CD4-positive, alpha-beta T cell treated with Interleukin-17A for 4 hours (primary cell): ENCODE measurements around the gene STAB1.

Source experiments
- DNase-seq: peaks from one replicate; pipeline ENCODE4 v3.0.0-alpha.2; 2020; ENCODE audit warnings: mixed read lengths

Gene STAB1

DNA sequence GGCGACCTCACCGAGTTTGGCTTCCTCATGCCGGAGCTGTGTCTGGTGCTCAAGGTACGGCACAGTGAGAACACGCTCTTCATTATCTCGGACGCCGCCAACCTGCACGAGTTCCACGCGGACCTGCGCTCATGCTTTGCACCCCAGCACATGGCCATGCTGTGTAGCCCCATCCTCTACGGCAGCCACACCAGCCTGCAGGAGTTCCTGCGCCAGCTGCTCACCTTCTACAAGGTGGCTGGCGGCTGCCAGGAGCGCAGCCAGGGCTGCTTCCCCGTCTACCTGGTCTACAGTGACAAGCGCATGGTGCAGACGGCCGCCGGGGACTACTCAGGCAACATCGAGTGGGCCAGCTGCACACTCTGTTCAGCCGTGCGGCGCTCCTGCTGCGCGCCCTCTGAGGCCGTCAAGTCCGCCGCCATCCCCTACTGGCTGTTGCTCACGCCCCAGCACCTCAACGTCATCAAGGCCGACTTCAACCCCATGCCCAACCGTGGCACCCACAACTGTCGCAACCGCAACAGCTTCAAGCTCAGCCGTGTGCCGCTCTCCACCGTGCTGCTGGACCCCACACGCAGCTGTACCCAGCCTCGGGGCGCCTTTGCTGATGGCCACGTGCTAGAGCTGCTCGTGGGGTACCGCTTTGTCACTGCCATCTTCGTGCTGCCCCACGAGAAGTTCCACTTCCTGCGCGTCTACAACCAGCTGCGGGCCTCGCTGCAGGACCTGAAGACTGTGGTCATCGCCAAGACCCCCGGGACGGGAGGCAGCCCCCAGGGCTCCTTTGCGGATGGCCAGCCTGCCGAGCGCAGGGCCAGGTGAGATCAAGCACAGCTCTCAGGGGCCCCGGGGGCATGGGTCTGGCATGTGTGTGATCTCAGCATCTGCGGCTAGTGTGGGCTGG is 7.1 kb upstream of the STAB1 start:
- DNase-seq: no peak

DNA sequence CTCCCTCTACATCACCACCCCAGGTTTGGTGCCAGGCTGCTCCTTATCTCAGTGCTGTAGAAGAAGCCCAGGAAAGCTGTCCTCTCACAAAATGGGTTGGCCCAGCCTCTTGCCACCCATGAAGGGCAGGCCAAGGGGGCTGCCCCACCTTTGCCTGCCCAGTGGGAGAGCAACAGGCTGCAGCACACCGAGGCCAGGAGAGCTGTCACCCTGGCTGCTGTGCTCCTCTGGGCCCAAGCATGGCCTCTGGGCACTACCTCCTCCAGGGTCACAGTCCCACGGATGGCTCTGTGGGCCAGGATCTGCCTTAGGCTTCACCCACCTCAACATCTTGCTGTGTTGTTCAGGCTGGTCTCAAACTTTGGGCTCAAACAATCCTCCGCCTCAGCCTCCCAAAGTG is 6.4 kb upstream of the STAB1 start:
- DNase-seq: no peak

DNA sequence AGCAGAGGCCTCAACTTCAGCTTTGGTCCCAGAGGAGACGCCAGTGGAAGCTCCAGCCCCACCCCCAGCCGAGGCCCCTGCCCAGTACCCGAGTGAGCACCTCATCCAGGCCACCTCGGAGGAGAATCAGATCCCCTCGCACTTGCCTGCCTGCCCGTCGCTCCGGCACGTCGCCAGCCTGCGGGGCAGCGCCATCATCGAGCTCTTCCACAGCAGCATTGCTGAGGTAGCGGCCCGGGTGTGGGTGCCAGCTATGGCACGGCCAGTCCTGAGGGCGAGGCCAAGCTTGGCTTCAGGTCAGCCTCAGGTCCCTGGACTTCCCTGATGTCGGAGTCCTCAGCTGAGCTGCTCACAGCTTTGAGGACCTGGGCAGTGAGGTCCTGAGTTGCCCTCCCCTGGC is 5.7 kb upstream of the STAB1 start:
- no peak for DNase-seq

- DNase-seq: no peak
Observed at GRCh38 chr3:52490035-52490938, 4.9 kb upstream of the STAB1 start.

DNA sequence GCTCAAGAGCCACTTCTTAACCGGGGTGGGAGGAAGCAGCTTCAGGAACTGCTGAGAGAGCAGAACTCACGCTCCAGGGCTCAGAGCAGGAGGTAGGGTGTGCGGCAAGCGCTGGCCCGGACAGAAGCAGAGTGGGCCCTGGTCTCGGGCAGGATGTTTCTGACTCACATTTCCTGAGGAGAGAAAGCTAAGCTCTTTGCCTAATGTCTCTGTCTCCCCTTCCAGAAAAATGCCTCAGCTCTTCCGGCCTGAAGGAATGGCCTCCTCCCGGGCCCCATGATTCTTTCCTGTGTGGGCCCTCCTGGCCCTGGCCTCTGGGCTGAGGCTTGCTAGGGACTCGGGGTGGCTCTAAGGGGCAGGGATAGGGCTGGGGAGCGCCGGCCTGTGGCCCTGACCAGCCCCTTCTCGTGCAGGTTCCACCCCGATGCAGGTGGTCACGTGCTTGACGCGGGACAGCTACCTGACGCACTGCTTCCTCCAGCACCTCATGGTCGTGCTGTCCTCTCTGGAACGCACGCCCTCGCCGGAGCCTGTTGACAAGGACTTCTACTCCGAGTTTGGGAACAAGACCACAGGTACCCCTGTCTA is 4.1 kb upstream of the STAB1 start:
- no peak for DNase-seq

DNA sequence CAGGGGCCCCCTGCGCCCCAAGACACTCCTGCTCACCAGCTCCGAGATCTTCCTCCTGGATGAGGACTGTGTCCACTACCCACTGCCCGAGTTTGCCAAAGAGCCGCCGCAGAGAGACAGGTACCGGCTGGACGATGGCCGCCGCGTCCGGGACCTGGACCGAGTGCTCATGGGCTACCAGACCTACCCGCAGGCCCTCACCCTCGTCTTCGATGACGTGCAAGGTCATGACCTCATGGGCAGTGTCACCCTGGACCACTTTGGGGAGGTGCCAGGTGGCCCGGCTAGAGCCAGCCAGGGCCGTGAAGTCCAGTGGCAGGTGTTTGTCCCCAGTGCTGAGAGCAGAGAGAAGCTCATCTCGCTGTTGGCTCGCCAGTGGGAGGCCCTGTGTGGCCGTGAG is 3.1 kb upstream of the STAB1 start:
- no peak for DNase-seq

DNA sequence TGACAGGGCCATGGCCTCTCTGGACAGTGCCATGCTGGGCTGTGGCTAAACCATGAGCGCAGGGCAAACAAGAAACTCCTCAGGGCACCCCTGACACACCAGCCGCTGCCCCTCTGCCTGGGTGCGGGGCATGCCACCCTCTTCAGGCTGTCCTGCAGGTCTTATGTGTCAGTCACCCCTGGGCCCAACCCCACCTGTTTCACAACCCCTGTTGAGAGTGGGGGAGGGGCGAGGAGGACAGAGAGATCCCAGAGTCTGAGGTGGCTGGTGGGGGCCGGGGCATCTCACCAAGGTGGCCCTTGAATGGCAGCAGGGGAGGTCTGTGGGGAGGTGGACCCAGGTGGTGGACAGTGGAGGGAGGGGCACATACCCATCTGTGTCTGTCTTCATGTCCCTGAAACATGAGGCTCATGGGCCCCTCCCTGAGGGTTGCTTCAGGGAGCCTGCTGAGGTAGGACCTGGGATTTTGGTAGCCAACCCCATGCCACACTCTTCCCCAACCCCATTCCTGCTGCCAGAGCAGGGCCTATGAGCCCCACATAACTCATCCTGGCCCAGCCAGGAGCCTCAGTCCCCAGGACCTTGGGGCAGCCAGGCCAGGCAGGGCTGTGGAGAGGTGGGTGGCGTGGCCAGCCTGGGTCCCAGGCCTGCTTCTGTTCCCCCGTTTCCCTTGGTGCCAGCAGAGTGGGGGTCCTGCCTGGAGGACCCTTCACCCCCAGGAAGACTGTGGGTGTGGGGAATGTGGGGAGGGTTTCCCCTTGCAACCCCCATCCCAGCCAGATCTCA is 1.7 kb upstream of the STAB1 start:
- no peak for DNase-seq

DNA sequence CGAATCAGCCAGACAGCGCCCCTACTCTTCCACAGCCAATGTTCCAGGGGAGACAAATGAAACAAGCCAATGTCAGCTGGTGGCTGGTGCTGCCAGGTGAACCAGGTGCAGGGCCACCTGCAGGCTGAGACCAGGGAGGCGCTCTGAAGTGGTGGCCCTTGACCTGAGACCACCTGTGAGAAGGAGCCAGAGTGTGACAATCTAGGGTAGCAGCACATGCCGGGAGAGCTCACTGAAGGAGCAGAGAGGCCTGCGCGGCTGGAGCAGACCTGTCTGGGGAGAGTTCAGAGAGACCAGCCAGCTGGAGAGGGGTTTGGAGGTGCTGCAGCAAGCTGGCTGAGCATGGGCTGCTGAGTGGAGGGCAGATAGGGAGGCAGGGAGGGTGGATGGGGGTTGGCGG is 693 bp upstream of the STAB1 start:
- DNase-seq: no peak

GRCh38 chr3:52495777-52496602 is 852 bp downstream of the STAB1 start:
- no peak for DNase-seq

GRCh38 chr3:52498137-52499054 is 3.3 kb downstream of the STAB1 start:
- DNase-seq: no peak

DNA sequence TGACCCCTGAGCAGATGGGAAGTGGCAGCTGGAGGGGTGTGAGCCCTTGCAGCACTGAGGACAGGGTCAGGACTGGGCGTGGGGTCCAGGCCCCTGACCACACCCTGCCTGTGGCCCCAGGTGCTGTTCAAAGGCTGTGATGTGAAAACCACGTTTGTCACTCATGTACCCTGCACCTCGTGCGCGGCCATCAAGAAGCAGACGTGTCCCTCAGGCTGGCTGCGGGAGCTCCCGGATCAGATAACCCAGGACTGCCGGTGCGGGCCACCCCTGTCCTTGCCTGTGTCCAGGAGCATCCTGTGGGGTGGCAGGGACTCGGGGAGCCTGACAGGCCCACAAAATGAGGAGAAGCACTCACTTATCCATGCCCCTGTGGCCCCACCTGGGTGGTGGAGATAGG is 5.9 kb downstream of the STAB1 start:
- DNase-seq: no peak

DNA sequence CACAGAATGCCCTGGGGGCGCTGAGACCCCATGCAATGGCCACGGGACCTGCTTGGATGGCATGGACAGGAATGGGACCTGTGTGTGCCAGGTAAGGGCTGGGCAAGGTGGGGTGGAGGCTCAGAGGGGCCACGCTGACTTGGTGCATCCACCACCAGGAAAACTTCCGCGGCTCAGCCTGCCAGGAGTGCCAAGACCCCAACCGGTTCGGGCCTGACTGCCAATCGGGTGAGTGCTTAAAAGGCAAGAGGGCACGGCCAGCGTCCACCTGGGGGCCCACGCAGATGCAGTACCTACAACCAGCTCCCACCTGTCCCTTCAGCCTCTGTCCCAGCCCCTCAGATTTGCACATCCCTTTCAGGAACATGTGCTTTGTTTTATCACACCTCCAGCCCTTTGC is 6.9 kb downstream of the STAB1 start:
- DNase-seq: no peak

- no peak for DNase-seq
Observed at GRCh38 chr3:52502808-52503350, 7.7 kb downstream of the STAB1 start.

DNA sequence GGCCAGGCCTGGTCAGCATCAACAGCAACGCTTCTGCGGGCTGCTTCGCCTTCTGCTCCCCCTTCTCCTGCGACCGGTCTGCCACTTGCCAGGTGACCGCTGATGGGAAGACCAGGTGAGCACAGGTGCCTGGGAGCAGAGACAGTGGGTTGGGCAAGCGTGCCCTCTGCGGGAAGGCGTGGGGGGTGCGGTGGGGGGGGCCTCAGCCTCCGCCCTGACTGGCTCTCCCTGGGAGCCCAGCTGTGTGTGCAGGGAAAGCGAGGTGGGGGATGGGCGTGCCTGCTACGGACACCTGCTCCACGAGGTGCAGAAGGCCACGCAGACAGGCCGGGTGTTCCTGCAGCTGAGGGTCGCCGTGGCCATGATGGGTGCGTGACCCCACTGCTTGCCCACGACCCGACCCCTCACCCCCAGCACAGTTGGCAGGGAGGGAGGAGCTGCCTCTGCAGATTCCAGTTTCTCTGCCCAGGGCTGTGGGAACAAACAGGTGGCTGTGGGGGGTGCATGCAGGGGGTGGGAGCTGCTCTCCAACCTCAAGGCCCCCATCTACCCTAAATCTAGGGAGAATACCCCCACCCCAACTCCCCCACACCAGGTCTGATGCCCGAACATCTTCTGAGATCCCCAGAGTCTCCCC is 8.8 kb downstream of the STAB1 start:
- DNase-seq: no peak

GRCh38 chr3:52504977-52505376 is 9.8 kb downstream of the STAB1 start:
- DNase-seq: no peak

GRCh38 chr3:52506266-52506966 is 11.3 kb downstream of the STAB1 start:
- no peak for DNase-seq

- DNase-seq: no peak
Observed at GRCh38 chr3:52507359-52507758, 12.2 kb downstream of the STAB1 start.

DNA sequence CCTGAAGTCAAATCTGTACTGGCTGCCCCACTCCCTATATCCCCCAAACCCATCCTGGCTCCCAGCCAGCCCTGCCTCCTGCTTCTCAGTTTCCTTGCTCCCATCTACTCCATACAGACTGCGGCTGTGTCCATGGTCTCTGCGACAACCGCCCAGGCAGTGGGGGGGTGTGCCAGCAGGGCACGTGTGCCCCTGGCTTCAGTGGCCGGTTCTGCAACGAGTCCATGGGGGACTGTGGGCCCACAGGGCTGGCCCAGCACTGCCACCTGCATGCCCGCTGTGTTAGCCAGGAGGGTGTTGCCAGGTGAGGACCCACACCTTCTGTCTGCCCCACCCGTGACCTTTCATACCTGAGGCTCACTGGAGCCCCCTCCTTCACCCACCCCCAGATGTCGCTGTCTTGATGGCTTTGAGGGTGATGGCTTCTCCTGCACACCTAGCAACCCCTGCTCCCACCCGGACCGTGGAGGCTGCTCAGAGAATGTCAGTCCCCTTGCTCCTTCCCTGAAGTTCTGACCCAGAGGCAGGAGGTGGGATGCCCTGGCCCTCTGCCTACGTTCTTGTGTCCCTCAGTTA is 14.7 kb downstream of the STAB1 start:
- no peak for DNase-seq

GRCh38 chr3:52511509-52511908 is 16.4 kb downstream of the STAB1 start:
- DNase-seq: no peak
